ENCODE data around the gene MATN1. TPM values are rescaled to one million over a fixed set of nuclear protein-coding genes. Genes with fewer than 3 reads are reported as not detected.

The MATN1 gene
- total RNA-seq, 1 experiment from 2014 or later, result 0.12 TPM

GRCh38 chr1:30679201-30679975 is 44.0 kb downstream of the MATN1 start:
- Histone ChIP-seq H4K20me1 (ENCODE audit: insufficient read depth) (no peaks in the 10 kb centered on the region), H3K27ac (ENCODE audit: low read depth, low read length) (no peak overlapping the region), H3K4me3 (replicated peaks in 1 of 2; ENCODE audit: low read depth in 1 of 2, low read length in 2 of 2) (no peak overlapping the region), H3K9ac (ENCODE audit: low read length) (no peak overlapping the region), H3K9me2 (ENCODE audit: insufficient read depth) (no peaks in the 10 kb centered on the region), H3K27me3 (ENCODE audit: insufficient read depth, low read length) (no peaks in the 10 kb centered on the region), H2AFZ (ENCODE audit: low read depth, low read length, poor library complexity, severe bottlenecking) (no peak overlapping the region), H3K79me2 (ENCODE audit: insufficient read depth, low read length) (no peaks in the 10 kb centered on the region), H3K4me1 (ENCODE audit: control insufficient read depth in 1 of 2, insufficient read depth in 2 of 2, low read length in 2 of 2) (peaks cover 0 to 3% of the 10 kb centered on the region in 2 experiments; a peak in 2 of 4 replicates), H3K4me2 (ENCODE audit: low read length) (no peak overlapping the region), H3K36me3 (ENCODE audit: control insufficient read depth in 1 of 2, insufficient read depth in 2 of 2, low read length in 2 of 2) (no peaks in the 10 kb centered on the region), H3K9me3 (ENCODE audit: control insufficient read depth in 1 of 2, insufficient read depth in 1 of 2, low read depth in 1 of 2, low read length in 2 of 2) (peaks cover 3 to 6% of the 10 kb centered on the region in 2 experiments; a peak in 3 of 4 replicates)
- ATAC-seq, result no peak
- ChIA-PET POLR2A (no interaction called here), RAD21 (ENCODE audit: low non-redundant PET in 1 of 2, low total read pairs in 2 of 2, uncharacterized antibody in 2 of 2, unreplicated experiment in 2 of 2) (no interaction called here), CTCF (no interaction called here)
- BruUV-seq (replicated peaks), result no TSS peak
- intact Hi-C loops (cut with micrococcal nuclease), result no loop called here
- DNase-seq (ENCODE audit: low read depth, low spot score), result no peak
- TF ChIP-seq YY1 (IDR thresholded peaks at IDR 0.05; ENCODE audit: extremely low read depth, insufficient replicate concordance, low read depth, low read length), result no peak
- TF ChIP-seq POLR2AphosphoS5 (IDR thresholded peaks at IDR 0.05; ENCODE audit: low read depth, low read length), result no peak
- TF ChIP-seq EZH2 (IDR thresholded peaks at IDR 0.05), result no peak
- TF ChIP-seq EZH2phosphoT487 (IDR thresholded peaks at IDR 0.05; ENCODE audit: borderline replicate concordance), result no peak
- no peak for TF ChIP-seq EGR1 (IDR thresholded peaks at IDR 0.05; ENCODE audit: low read depth)
- TF ChIP-seq ZNF274 (IDR thresholded peaks at IDR 0.05; ENCODE audit: low read depth, low read length), result no peak
- no peak for TF ChIP-seq FOSL1 (IDR thresholded peaks at IDR 0.05; ENCODE audit: low read depth)
- no peak for TF ChIP-seq SP1 (IDR thresholded peaks at IDR 0.05; ENCODE audit: low read depth)

- ChIA-PET RAD21 (ENCODE audit: low non-redundant PET in 1 of 2, low total read pairs in 2 of 2, uncharacterized antibody in 2 of 2, unreplicated experiment in 2 of 2) (no interaction called here), CTCF (no interaction called here)
These were observed 45.2 kb downstream of the MATN1 start for GRCh38 chr1:30678209-30678608.

More at GRCh38 chr1:30678209-30678608, 45.2 kb downstream of the MATN1 start:
- TF ChIP-seq SIN3A (IDR thresholded peaks at IDR 0.05; ENCODE audit: low read depth) (no peak), YY1 (IDR thresholded peaks at IDR 0.05; ENCODE audit: extremely low read depth, insufficient replicate concordance, low read depth, low read length) (no peak)
- Histone ChIP-seq H3K9ac (ENCODE audit: low read length) (no peak overlapping the region), H4K20me1 (ENCODE audit: insufficient read depth) (no peaks in the 10 kb centered on the region), H3K36me3 (ENCODE audit: control insufficient read depth in 1 of 2, insufficient read depth in 2 of 2, low read length in 2 of 2) (no peaks in the 10 kb centered on the region), H3K4me3 (replicated peaks in 1 of 2; ENCODE audit: low read depth in 1 of 2, low read length in 2 of 2) (no peak overlapping the region), H3K27ac (ENCODE audit: low read depth, low read length) (no peak overlapping the region), H3K9me2 (ENCODE audit: insufficient read depth) (no peaks in the 10 kb centered on the region), H3K27me3 (ENCODE audit: insufficient read depth, low read length) (no peaks in the 10 kb centered on the region), H3K4me1 (ENCODE audit: control insufficient read depth in 1 of 2, insufficient read depth in 2 of 2, low read length in 2 of 2) (no peaks in the 10 kb centered on the region; a peak in 1 of 4 replicates), H3K4me2 (ENCODE audit: low read length) (no peak overlapping the region), H3K79me2 (ENCODE audit: insufficient read depth, low read length) (no peaks in the 10 kb centered on the region), H2AFZ (ENCODE audit: low read depth, low read length, poor library complexity, severe bottlenecking) (no peak overlapping the region), H3K9me3 (ENCODE audit: control insufficient read depth in 1 of 2, insufficient read depth in 1 of 2, low read depth in 1 of 2, low read length in 2 of 2) (peaks cover 3 to 6% of the 10 kb centered on the region in 2 experiments; a peak in 3 of 4 replicates)
- BruUV-seq (replicated peaks), result no TSS peak
- ATAC-seq (no peak), DNase-seq (ENCODE audit: low read depth, low spot score) (no peak)
- POLR2A ChIA-PET, result no interaction called here
- intact Hi-C loops (cut with micrococcal nuclease), result no loop called here
